ENCODE data around the gene PROX1. TPM values are rescaled to one million over a fixed set of nuclear protein-coding genes. Genes with fewer than 3 reads are reported as not detected.

PROX1 gene
- total and polyA plus RNA-seq, 2 donors (not counting 1 experiment from before 2014, with no cell fraction given): 0.02 to 0.17 TPM

GRCh38 chr1:214028649-214029406 lies 41.1 kb downstream of the PROX1 start:
- Histone ChIP-seq H3K4me3 (replicated peaks in 1 of 4; ENCODE audit: control extremely low read depth in 1 of 4, insufficient read depth in 1 of 4, low read depth in 3 of 4, low read length in 4 of 4) (no peak overlapping the region), H3K36me3 (ENCODE audit: control insufficient read depth, insufficient read depth, low read length) (no peaks in the 10 kb centered on the region), H3K4me2 (ENCODE audit: extremely low read depth, insufficient read depth, low read length) (no peak overlapping the region), H4K20me1 (ENCODE audit: control insufficient read depth, extremely low read depth, insufficient read depth, low read length) (no peaks in the 10 kb centered on the region), H2AFZ (ENCODE audit: low read length) (no peak overlapping the region), H3K9me3 (ENCODE audit: control insufficient read depth, insufficient read depth, low read depth, low read length) (no peaks in the 10 kb centered on the region), H3K27me3 (ENCODE audit: control insufficient read depth, insufficient read depth, low read length) (no peaks in the 10 kb centered on the region), H3K27ac (ENCODE audit: insufficient read depth, low read length) (no peak overlapping the region), H3K79me2 (ENCODE audit: control insufficient read depth, insufficient read depth, low read length) (no peaks in the 10 kb centered on the region), H3K4me1 (ENCODE audit: control insufficient read depth, extremely low read depth, insufficient read depth, low read length) (no peaks in the 10 kb centered on the region), H3K9ac (ENCODE audit: insufficient read depth, low read length) (no peak overlapping the region)
- TF ChIP-seq CTCF (conservative IDR thresholded peaks at IDR 0.05 in 1 of 2, IDR thresholded peaks at IDR 0.05 in 1 of 2; ENCODE audit: low read depth in 1 of 2, low read length in 2 of 2): no peak
- TF ChIP-seq EZH2 (IDR thresholded peaks at IDR 0.05; ENCODE audit: low read length, missing control alignments): no peak
- peak in 1 of 2 donors; percentile 3 for DNase-seq (ENCODE audit: low read depth in 2 of 2)

- H3K27ac ChIP-seq (ENCODE audit: insufficient read depth, low read length): no peak overlapping the region
- no peak for TF ChIP-seq EZH2 (IDR thresholded peaks at IDR 0.05; ENCODE audit: low read length, missing control alignments)
- TF ChIP-seq CTCF (conservative IDR thresholded peaks at IDR 0.05 in 1 of 2, IDR thresholded peaks at IDR 0.05 in 1 of 2; ENCODE audit: low read depth in 1 of 2, low read length in 2 of 2): no peak
- no peaks in the 10 kb centered on the region for H3K79me2 ChIP-seq (ENCODE audit: control insufficient read depth, insufficient read depth, low read length)
- H3K9ac ChIP-seq (ENCODE audit: insufficient read depth, low read length): no peak overlapping the region
- H3K4me3 ChIP-seq (replicated peaks in 1 of 4; ENCODE audit: control extremely low read depth in 1 of 4, insufficient read depth in 1 of 4, low read depth in 3 of 4, low read length in 4 of 4): no peak overlapping the region
- DNase-seq (ENCODE audit: low read depth in 2 of 2): peak in 1 of 2 donors; percentile 53
- no peaks in the 10 kb centered on the region for H3K4me1 ChIP-seq (ENCODE audit: control insufficient read depth, extremely low read depth, insufficient read depth, low read length)
- H2AFZ ChIP-seq (ENCODE audit: low read length): no peak overlapping the region
- no peaks in the 10 kb centered on the region for H4K20me1 ChIP-seq (ENCODE audit: control insufficient read depth, extremely low read depth, insufficient read depth, low read length)
- no peaks in the 10 kb centered on the region for H3K36me3 ChIP-seq (ENCODE audit: control insufficient read depth, insufficient read depth, low read length)
- no peak overlapping the region for H3K4me2 ChIP-seq (ENCODE audit: extremely low read depth, insufficient read depth, low read length)
- H3K27me3 ChIP-seq (ENCODE audit: control insufficient read depth, insufficient read depth, low read length): no peaks in the 10 kb centered on the region
- H3K9me3 ChIP-seq (ENCODE audit: control insufficient read depth, insufficient read depth, low read depth, low read length): no peaks in the 10 kb centered on the region
Observed at GRCh38 chr1:214029796-214030195, 42.0 kb downstream of the PROX1 start.

GRCh38 chr1:214031267-214031650 lies 43.5 kb downstream of the PROX1 start:
- no peak overlapping the region for H3K27ac ChIP-seq (ENCODE audit: insufficient read depth, low read length)
- no peaks in the 10 kb centered on the region for H3K36me3 ChIP-seq (ENCODE audit: control insufficient read depth, insufficient read depth, low read length)
- H4K20me1 ChIP-seq (ENCODE audit: control insufficient read depth, extremely low read depth, insufficient read depth, low read length): no peaks in the 10 kb centered on the region
- no peak for TF ChIP-seq EZH2 (IDR thresholded peaks at IDR 0.05; ENCODE audit: low read length, missing control alignments)
- TF ChIP-seq CTCF (conservative IDR thresholded peaks at IDR 0.05 in 1 of 2, IDR thresholded peaks at IDR 0.05 in 1 of 2; ENCODE audit: low read depth in 1 of 2, low read length in 2 of 2): no peak
- no peak overlapping the region for H2AFZ ChIP-seq (ENCODE audit: low read length)
- no peak overlapping the region for H3K4me2 ChIP-seq (ENCODE audit: extremely low read depth, insufficient read depth, low read length)
- no peak for DNase-seq (ENCODE audit: low read depth in 2 of 2)
- no peaks in the 10 kb centered on the region for H3K9me3 ChIP-seq (ENCODE audit: control insufficient read depth, insufficient read depth, low read depth, low read length)
- no peak overlapping the region for H3K4me3 ChIP-seq (replicated peaks in 1 of 4; ENCODE audit: control extremely low read depth in 1 of 4, insufficient read depth in 1 of 4, low read depth in 3 of 4, low read length in 4 of 4)
- no peaks in the 10 kb centered on the region for H3K27me3 ChIP-seq (ENCODE audit: control insufficient read depth, insufficient read depth, low read length)
- H3K9ac ChIP-seq (ENCODE audit: insufficient read depth, low read length): no peak overlapping the region
- no peaks in the 10 kb centered on the region for H3K79me2 ChIP-seq (ENCODE audit: control insufficient read depth, insufficient read depth, low read length)
- H3K4me1 ChIP-seq (ENCODE audit: control insufficient read depth, extremely low read depth, insufficient read depth, low read length): no peaks in the 10 kb centered on the region
